ENCODE results near the gene CRTC1.

DNA sequence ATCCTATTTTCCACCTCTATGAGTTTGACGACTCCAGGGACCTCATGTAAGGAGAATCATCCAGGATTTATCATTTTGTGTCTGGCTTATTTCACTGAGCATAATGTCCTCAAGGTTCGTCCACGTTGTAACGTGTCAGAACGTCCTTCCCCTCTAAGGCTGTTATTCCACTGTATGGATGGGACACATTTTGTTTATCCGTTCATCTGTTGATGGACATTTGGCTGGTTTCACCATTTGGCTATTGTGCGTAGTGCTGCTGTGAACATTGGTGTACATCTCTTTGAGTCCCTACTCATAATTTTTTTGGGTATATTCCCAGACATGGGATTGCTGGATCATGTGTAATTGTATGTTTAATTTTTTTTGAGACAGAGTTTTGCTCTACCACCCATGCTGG is 21.5 kb downstream of the CRTC1 start:
- TF ChIP-seq, protein P1, sequence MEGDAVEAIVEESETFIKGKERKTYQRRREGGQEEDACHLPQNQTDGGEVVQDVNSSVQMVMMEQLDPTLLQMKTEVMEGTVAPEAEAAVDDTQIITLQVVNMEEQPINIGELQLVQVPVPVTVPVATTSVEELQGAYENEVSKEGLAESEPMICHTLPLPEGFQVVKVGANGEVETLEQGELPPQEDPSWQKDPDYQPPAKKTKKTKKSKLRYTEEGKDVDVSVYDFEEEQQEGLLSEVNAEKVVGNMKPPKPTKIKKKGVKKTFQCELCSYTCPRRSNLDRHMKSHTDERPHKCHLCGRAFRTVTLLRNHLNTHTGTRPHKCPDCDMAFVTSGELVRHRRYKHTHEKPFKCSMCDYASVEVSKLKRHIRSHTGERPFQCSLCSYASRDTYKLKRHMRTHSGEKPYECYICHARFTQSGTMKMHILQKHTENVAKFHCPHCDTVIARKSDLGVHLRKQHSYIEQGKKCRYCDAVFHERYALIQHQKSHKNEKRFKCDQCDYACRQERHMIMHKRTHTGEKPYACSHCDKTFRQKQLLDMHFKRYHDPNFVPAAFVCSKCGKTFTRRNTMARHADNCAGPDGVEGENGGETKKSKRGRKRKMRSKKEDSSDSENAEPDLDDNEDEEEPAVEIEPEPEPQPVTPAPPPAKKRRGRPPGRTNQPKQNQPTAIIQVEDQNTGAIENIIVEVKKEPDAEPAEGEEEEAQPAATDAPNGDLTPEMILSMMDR (IDR thresholded peaks at IDR 0.05; ENCODE audit: borderline replicate concordance, extremely low read depth, low read length, poor library complexity, severe bottlenecking) = no peak
- no peak for TF ChIP-seq EZH2 (IDR thresholded peaks at IDR 0.05; ENCODE audit: borderline replicate concordance, low read depth, low read length, severe bottlenecking)
